K562 (cell line): ENCODE data around the gene DENND1A. TPM values are rescaled to one million over a fixed set of nuclear protein-coding genes. Genes with fewer than 3 reads are reported as not detected.
A peak's percentile ranks its signal among the peaks of the same experiment; 100 is the strongest.

Source experiments
- ATAC-seq: fragments of 200-7000 bp; cut with Tn5 transposase; 3 replicates; pipeline ENCODE4 v1.9.1; 2020; ENCODE audit warnings: moderate library complexity
- BruUV-seq: library from RNA; stranded (reverse); fragments of 400-500 nt; replicated peaks from 2 replicates; lab custom pipeline; 2021; lab: Mats Ljungman, UMichigan
- CTCF ChIA-PET: fragments of 300-600 bp; formaldehyde crosslinking; extraction: SDS; loops from one replicate; lab custom pipeline; 2021; ENCODE audit warnings: low intra/inter-chr PET ratio; lab: Yijun Ruan, JAX
- POLR2A ChIA-PET: fragments of 300-600, 350-650 bp; sonication (Branson Sonifier 250); formaldehyde crosslinking; extraction: SDS; loops from one replicate; lab custom pipeline; 2021; ENCODE audit warnings: antibody characterized with exemption, inconsistent platforms; lab: Yijun Ruan, JAX
- DNase-seq, 4 experiments: peaks; one replicate each; pipeline versions ENCODE4 v3.0.0 to v3.0.0-alpha.2; 2011 to 2018; ENCODE audit warnings: low spot score in 3 of 4, mixed read lengths in 3 of 4; ENCODE audit errors: extremely low read depth in 1 of 4
- FAIRE-seq: peaks from 2 replicates; lab custom pipeline; 2011; peaks lifted over from hg19 to GRCh38; lab: Jason Lieb, UNC
- H2AFZ ChIP-seq: 2 replicates; pipeline ENCODE4 v1.6.0; 2011; ENCODE audit warnings: low read depth, low read length, control low read depth, inconsistent platforms
- H3K27ac ChIP-seq: fragments of 200-600 bp; 3 replicates; pipeline ENCODE4 v1.8.0; 2011; ENCODE audit warnings: low read depth, mild to moderate bottlenecking, control low read depth, inconsistent platforms, low read length, moderate library complexity, mixed read lengths; ENCODE audit errors: extremely low read depth
- H3K27me3 ChIP-seq, 2 experiments: fragments of 300-600 bp in 1 of 2; 2 replicates in 1 of 2; 3 replicates in 1 of 2; pipeline versions ENCODE4 v1.6.0 to v1.8.0; 2011; ENCODE audit warnings: inconsistent platforms in 2 of 2, low read length in 2 of 2, mild to moderate bottlenecking in 1 of 2, mixed read lengths in 1 of 2, moderate library complexity in 1 of 2; ENCODE audit not compliant: control insufficient read depth in 2 of 2, insufficient read depth in 2 of 2
- H3K36me3 ChIP-seq: fragments of 300-600 bp; 3 replicates; pipeline ENCODE4 v1.8.0; 2011; ENCODE audit warnings: mild to moderate bottlenecking, low read length, inconsistent platforms; ENCODE audit not compliant: control insufficient read depth, insufficient read depth
- H3K4me1 ChIP-seq, 2 experiments: fragments of 200-600 bp in 1 of 2; replicated peaks in 1 of 2; 2 replicates in 1 of 2; 3 replicates in 1 of 2; pipeline versions ENCODE4 v1.5.1 to v1.8.0; 2011; ENCODE audit warnings: inconsistent platforms in 2 of 2, low read length in 2 of 2, mild to moderate bottlenecking in 1 of 2, mixed read lengths in 1 of 2, moderate library complexity in 1 of 2; ENCODE audit not compliant: control insufficient read depth in 2 of 2, insufficient read depth in 2 of 2
- H3K4me2 ChIP-seq: 2 replicates; pipeline ENCODE4 v1.6.1; 2011; ENCODE audit warnings: low read length, control low read depth, inconsistent platforms, mixed read lengths; ENCODE audit not compliant: insufficient read depth
- H3K4me3 ChIP-seq: fragments of 200-600 bp; sonication (generic), shearing (Covaris generic); 2 replicates; pipeline ENCODE4 v1.5.1; 2016; ENCODE audit warnings: control low read depth, inconsistent platforms
- H3K79me2 ChIP-seq: fragments of 200-600 bp; 3 replicates; pipeline ENCODE4 v1.8.0; 2011; ENCODE audit warnings: low read length, inconsistent platforms; ENCODE audit not compliant: control insufficient read depth, insufficient read depth
- H3K9ac ChIP-seq, 2 experiments: 2 replicates each; pipeline versions ENCODE4 v1.6.0 to v1.6.1; 2011; ENCODE audit warnings: low read depth in 2 of 2, low read length in 2 of 2, control low read depth in 1 of 2, inconsistent platforms in 1 of 2, mild to moderate bottlenecking in 1 of 2, mixed read lengths in 1 of 2; ENCODE audit not compliant: insufficient read depth in 1 of 2
- H3K9me1 ChIP-seq: one replicate; pipeline ENCODE4 v1.6.0; 2011; ENCODE audit warnings: inconsistent platforms, mild to moderate bottlenecking, low read length, moderate library complexity; ENCODE audit not compliant: control insufficient read depth, insufficient read depth
- H3K9me3 ChIP-seq: replicated peaks from 2 replicates; pipeline ENCODE4 v1.5.1; 2011; ENCODE audit warnings: low read depth, low read length, inconsistent platforms; ENCODE audit not compliant: control insufficient read depth, insufficient read depth
- H4K20me1 ChIP-seq: replicated peaks from 2 replicates; pipeline ENCODE4 v1.6.1; 2011; ENCODE audit warnings: low read length, inconsistent platforms, mixed read lengths; ENCODE audit not compliant: control insufficient read depth, insufficient read depth
- CBFA2T2 ChIP-seq: fragments of 450-650 bp; conservative IDR thresholded peaks from 2 replicates; pipeline ENCODE4 v1.6.1; 2017; ENCODE audit warnings: mild to moderate bottlenecking
- CHCHD3 ChIP-seq: fragments of 250-450 bp; sonication (Bioruptor Pico); IDR thresholded peaks from 2 replicates; pipeline ENCODE4 v2.1.2; 2022; ENCODE audit warnings: mild to moderate bottlenecking
- ESRRB ChIP-seq: fragments of 250-450 bp; sonication (Bioruptor Pico); IDR thresholded peaks from 2 replicates; pipeline ENCODE4 v1.5.0; 2020; ENCODE audit warnings: mild to moderate bottlenecking, moderate library complexity, borderline replicate concordance
- KAT8 ChIP-seq: fragments of 450-650 bp; IDR thresholded peaks from 2 replicates; pipeline ENCODE4 v1.6.1; 2016; ENCODE audit warnings: low read depth, mild to moderate bottlenecking
- PHF8 ChIP-seq: fragments of 200-600 bp; sonication (generic); IDR thresholded peaks from 2 replicates; pipeline ENCODE4 v1.6.1; 2012; ENCODE audit warnings: mixed run types, mild to moderate bottlenecking, inconsistent platforms, low read length, moderate library complexity, borderline replicate concordance
- POLR2G ChIP-seq: fragments of 200-400 bp; formaldehyde crosslinking; IDR thresholded peaks from 2 replicates; pipeline ENCODE4 v1.6.1; 2017; ENCODE audit warnings: low read depth, mild to moderate bottlenecking, antibody characterized with exemption, low read length, moderate library complexity
- RBM15 ChIP-seq: fragments of 200-400 bp; formaldehyde crosslinking; IDR thresholded peaks from 2 replicates; pipeline ENCODE4 v1.6.1; 2018; ENCODE audit warnings: mild to moderate bottlenecking, low read length, moderate library complexity; ENCODE audit not compliant: insufficient read depth
- RBM22 ChIP-seq: fragments of 200-400 bp; formaldehyde crosslinking; IDR thresholded peaks from 2 replicates; pipeline ENCODE4 v1.6.1; 2018; ENCODE audit warnings: low read length, low read depth; ENCODE audit not compliant: poor library complexity, severe bottlenecking
- RFX5 ChIP-seq: IDR thresholded peaks from 2 replicates; pipeline ENCODE4 v1.6.1; 2011; ENCODE audit warnings: low read depth, mild to moderate bottlenecking, improper control_type of control experiment, low read length
- SAP30 ChIP-seq: fragments of 200-600 bp; sonication (generic); IDR thresholded peaks from 2 replicates; pipeline ENCODE4 v1.6.1; 2012; ENCODE audit warnings: borderline replicate concordance, low read depth, mild to moderate bottlenecking, moderate library complexity, low read length, control low read depth, inconsistent platforms; ENCODE audit not compliant: insufficient read depth, poor library complexity, severe bottlenecking
- SIN3A ChIP-seq, 2 experiments: fragments of 150-350 bp in 1 of 2; IDR thresholded peaks; 2 replicates each; pipeline ENCODE4 v1.6.1; 2011 to 2016; ENCODE audit warnings: borderline replicate concordance in 2 of 2, low read depth in 2 of 2, low read length in 2 of 2, mild to moderate bottlenecking in 2 of 2, moderate library complexity in 2 of 2; ENCODE audit not compliant: control insufficient read depth in 1 of 2
- ZC3H4 ChIP-seq: sonication (generic); formaldehyde crosslinking; IDR thresholded peaks from 2 replicates; pipeline ENCODE4 v1.9.0; 2021; ENCODE audit warnings: missing genetic modification reagents, borderline replicate concordance
- ZNF197 ChIP-seq: fragments of 200-800 bp; sonication (Bioruptor generic); IDR thresholded peaks from 2 replicates; pipeline ENCODE4 v1.6.1; 2016; ENCODE audit warnings: low read depth, missing genetic modification characterization, missing compliant biosample characterization
- ZNF431 ChIP-seq: sonication (generic); formaldehyde crosslinking; IDR thresholded peaks from 2 replicates; pipeline ENCODE4 v1.8.0; 2022; ENCODE audit warnings: mild to moderate bottlenecking, missing genetic modification reagents
- ZNF644 ChIP-seq: fragments of 200-800 bp; sonication (Bioruptor generic); IDR thresholded peaks from 2 replicates; pipeline ENCODE4 v1.6.1; 2016; ENCODE audit warnings: low read depth, missing genetic modification characterization, missing compliant biosample characterization
- WGBS: fragments of 100-300 bp; shearing (Covaris generic); methylation state at CpG from one replicate; pipeline ENCODE4 v1.1.6; 2016; ENCODE audit warnings: low coverage, mixed read lengths; ENCODE audit not compliant: insufficient coverage; ENCODE audit errors: missing lambda C conversion rate; 5-methylcytosine and 5-hydroxymethylcytosine counted together
- in situ Hi-C: fragments of 300-500 bp; cut with MboI; formaldehyde crosslinking; loops from 4 replicates; pipeline ENCODE4 v1.15.0; 2018; ENCODE audit warnings: inconsistent platforms, mixed read lengths
- intact Hi-C: fragments of 100-400 bp; cut with micrococcal nuclease; formaldehyde crosslinking; loops from 2 replicates; pipeline ENCODE4 v1.14.2; 2022
- polyA plus RNA-seq, 8 experiments: library from polyadenylated mRNA; depleted of rRNA in 4 of 8; stranded (reverse) in 5 of 8; unstranded in 3 of 8; fragments of >200 nt; fragmentation: Nextera tagmentation in 2 of 8; fragmentation: Illumina TruSeq in 1 of 8; extraction: Ambion mirVana in 2 of 8; extraction: Trizol in 1 of 8; gene quantifications; 2 replicates each; pipeline versions ENCODE4 v1.2.1 to v1.2.3, GENCODE V29; 2011 to 2014; ENCODE audit warnings: inconsistent platforms in 1 of 8, missing spikeins in 1 of 8
- total RNA-seq, 7 experiments: library from RNA; depleted of rRNA in 6 of 7; stranded (reverse); fragments of >200 nt in 6 of 7; fragmentation: Illumina TruSeq in 2 of 7; extraction: Trizol in 2 of 7; gene quantifications; 2 replicates each; pipeline versions ENCODE4 v1.2.1 to v1.2.3, GENCODE V29; 2011 to 2021; ENCODE audit warnings: low replicate concordance in 1 of 7
- TF ChIP-seq, protein P1 (sequence below): fragments of 450-650 bp; formaldehyde crosslinking; IDR thresholded peaks from 2 replicates; pipeline ENCODE4 v1.4.0; 2022; ENCODE audit warnings: missing genetic modification characterization
- TF ChIP-seq, protein P2 (sequence below): fragments of 250-450 bp; sonication (Bioruptor Pico); IDR thresholded peaks from 2 replicates; pipeline ENCODE4 v1.5.0; 2021; ENCODE audit warnings: mild to moderate bottlenecking, borderline replicate concordance

The DENND1A gene
- total and polyA plus RNA-seq, 9 of the 15 experiments (the other 6 are each of a cell fraction or from before 2014, with no cell fraction given): 7.6 to 29.5 (median 15.7) TPM

DNA sequence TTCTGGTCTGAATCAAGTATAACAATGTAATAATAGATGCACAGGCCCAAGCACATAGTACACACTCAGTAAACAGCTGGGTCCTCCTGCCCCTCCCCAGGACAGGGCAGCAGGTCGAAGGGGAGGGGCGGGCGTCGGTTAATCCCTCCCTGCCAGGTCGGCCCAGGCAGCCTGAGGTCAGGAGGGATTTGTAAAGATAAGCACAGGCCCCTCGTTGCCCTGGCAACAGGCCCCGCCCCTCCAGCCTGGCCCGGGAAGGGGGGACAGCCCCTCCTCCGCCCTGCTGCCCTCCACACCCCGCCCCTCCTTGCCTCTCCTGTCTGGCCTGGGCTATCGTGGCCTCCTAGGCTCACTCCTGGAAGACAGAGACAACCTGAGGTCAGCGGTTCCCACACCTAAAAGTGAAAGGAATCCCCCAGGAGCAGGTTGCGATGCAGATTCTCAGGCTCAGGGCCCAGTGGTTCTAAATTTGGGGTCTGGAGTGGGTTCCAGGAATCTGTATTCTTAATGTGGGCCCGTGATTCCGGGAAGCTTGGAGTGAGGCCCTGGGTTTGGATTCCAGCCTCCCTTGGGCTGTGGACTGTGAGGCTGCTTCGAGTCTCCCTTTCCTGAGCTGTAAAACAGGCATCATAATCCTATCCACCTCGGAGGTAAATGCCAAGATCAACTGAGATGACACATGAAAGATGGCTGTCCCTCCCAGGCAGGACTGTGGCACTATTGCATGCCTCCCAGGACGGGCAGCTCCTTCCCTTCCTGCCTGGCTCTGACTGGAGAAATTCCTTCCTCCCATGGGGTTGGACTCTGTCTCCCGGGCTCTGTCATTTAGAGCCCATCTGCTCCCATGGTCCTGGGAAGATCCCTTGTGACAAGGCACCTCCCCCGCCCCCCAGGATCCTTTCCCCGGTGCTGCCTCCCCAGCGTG is 569.5 kb downstream of the DENND1A start:
- FAIRE-seq (peak; percentile 100), ATAC-seq (peak; percentile 86), DNase-seq (peak; percentile 99 to 100 (median 100))
- intact Hi-C loops (no loop called here), in situ Hi-C loops (no loop called here)
- peak overlapping the region; percentile 85 for H2AFZ ChIP-seq
- peak overlapping the region; percentile 58 to 84; a peak in 3 of 4 replicates for H3K9ac ChIP-seq
- peak overlapping the region; percentile 5; the same call in 1 of the 2 replicates for H3K4me3 ChIP-seq
- H3K9me1 ChIP-seq: no peaks in the 10 kb centered on the region
- ChIA-PET CTCF (no interaction called here), POLR2A (interaction anchor here (0.6 to 1.5 kb wide), 6 partner anchors 9 to 246 kb away, joined by 3 to 6 read pairs (median 4); no protein-coding TSS in a partner anchor)
- peak overlapping the region; percentile 66 for H3K4me2 ChIP-seq
- BruUV-seq: no TSS peak
- no peaks in the 10 kb centered on the region for H3K36me3 ChIP-seq
- H3K27ac ChIP-seq: peak overlapping the region; percentile 62
- 5% methylated on average over 18 of the region's 22 CpGs for WGBS
- H3K4me1 ChIP-seq: peaks cover 34 to 87% of the 10 kb centered on the region in 2 experiments
- no peaks in the 10 kb centered on the region for H3K27me3 ChIP-seq
- H3K79me2 ChIP-seq: no peaks in the 10 kb centered on the region
- H3K9me3 ChIP-seq: no peaks in the 10 kb centered on the region
- H4K20me1 ChIP-seq: no peaks in the 10 kb centered on the region
- TF ChIP-seq, protein P1, sequence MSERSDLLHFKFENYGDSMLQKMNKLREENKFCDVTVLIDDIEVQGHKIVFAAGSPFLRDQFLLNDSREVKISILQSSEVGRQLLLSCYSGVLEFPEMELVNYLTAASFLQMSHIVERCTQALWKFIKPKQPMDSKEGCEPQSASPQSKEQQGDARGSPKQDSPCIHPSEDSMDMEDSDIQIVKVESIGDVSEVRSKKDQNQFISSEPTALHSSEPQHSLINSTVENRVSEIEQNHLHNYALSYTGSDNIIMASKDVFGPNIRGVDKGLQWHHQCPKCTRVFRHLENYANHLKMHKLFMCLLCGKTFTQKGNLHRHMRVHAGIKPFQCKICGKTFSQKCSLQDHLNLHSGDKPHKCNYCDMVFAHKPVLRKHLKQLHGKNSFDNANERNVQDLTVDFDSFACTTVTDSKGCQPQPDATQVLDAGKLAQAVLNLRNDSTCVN: no peak
- no peak for TF ChIP-seq CHCHD3 (CRISPR knock-in tag)
- peak; percentile 77 for TF ChIP-seq RBM22
- TF ChIP-seq RBM15: no peak
- TF ChIP-seq, protein P2, sequence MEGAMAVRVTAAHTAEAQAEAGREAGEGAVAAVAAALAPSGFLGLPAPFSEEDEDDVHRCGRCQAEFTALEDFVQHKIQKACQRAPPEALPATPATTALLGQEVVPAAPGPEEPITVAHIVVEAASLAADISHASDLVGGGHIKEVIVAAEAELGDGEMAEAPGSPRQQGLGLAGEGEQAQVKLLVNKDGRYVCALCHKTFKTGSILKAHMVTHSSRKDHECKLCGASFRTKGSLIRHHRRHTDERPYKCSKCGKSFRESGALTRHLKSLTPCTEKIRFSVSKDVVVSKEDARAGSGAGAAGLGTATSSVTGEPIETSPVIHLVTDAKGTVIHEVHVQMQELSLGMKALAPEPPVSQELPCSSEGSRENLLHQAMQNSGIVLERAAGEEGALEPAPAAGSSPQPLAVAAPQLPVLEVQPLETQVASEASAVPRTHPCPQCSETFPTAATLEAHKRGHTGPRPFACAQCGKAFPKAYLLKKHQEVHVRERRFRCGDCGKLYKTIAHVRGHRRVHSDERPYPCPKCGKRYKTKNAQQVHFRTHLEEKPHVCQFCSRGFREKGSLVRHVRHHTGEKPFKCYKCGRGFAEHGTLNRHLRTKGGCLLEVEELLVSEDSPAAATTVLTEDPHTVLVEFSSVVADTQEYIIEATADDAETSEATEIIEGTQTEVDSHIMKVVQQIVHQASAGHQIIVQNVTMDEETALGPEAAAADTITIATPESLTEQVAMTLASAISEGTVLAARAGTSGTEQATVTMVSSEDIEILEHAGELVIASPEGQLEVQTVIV (CRISPR knock-in tag): no peak
- TF ChIP-seq POLR2G: 0 out of 2 replicates have a peak, but pooled peaks have one; percentile 37
- peak; percentile 59 for TF ChIP-seq CBFA2T2
- TF ChIP-seq RFX5: no peak
- TF ChIP-seq ZNF197 (CRISPR knock-in tag): no peak
- no peak for TF ChIP-seq SAP30
- no peak for TF ChIP-seq KAT8
- no peak for TF ChIP-seq SIN3A (IDR thresholded peaks at IDR 0.05; ENCODE audit: borderline replicate concordance in 2 of 2, control insufficient read depth in 1 of 2, low read depth in 2 of 2, low read length in 2 of 2)
- no peak for TF ChIP-seq ESRRB (CRISPR knock-in tag)
- TF ChIP-seq ZNF644 (tag): 0 out of 2 replicates have a peak, but pooled peaks have one; percentile 32
- TF ChIP-seq PHF8: peak; percentile 51; the same call in 1 of the 2 replicates
- TF ChIP-seq ZNF431 (CRISPR knock-in tag): no peak
- TF ChIP-seq ZC3H4 (CRISPR knock-in tag): no peak
